OCI-LY3 (cell line): ENCODE measurements around the gene SEZ6L.

Experiments
- H2AFZ ChIP-seq: fragments of 200-600, 300-600 bp; shearing (Covaris generic); 2 replicates; pipeline ENCODE4 v1.6.0; 2014; ENCODE audit warnings: antibody characterized with exemption, low read depth, low read length
- H3K27ac ChIP-seq: fragments of 200-600, 300-600 bp; sonication (generic); 2 replicates; pipeline ENCODE4 v1.5.1; 2014; ENCODE audit warnings: mild to moderate bottlenecking, low read length, moderate library complexity, mixed read lengths
- H3K27me3 ChIP-seq: fragments of 200-600, 300-600 bp; sonication (generic); 2 replicates; pipeline ENCODE4 v1.6.1; 2014; ENCODE audit warnings: low read depth, low read length, mixed read lengths
- H3K36me3 ChIP-seq: fragments of 200-600, 300-600 bp; sonication (generic); replicated peaks from 2 replicates; pipeline ENCODE3; 2014; ENCODE audit warnings: low read depth, low read length, mixed read lengths
- H3K4me1 ChIP-seq: fragments of 300-600, 200-600 bp; sonication (generic); 2 replicates; pipeline ENCODE4 v1.6.1; 2014; ENCODE audit warnings: low read length, mixed read lengths
- H3K4me2 ChIP-seq: fragments of 200-600, 300-600 bp; sonication (generic); 2 replicates; pipeline ENCODE4 v1.6.1; 2014; ENCODE audit warnings: low read length, mixed read lengths
- H3K4me3 ChIP-seq: fragments of 300-600, 200-600 bp; sonication (generic); 2 replicates; pipeline ENCODE4 v1.5.1; 2014; ENCODE audit warnings: antibody characterized with exemption, mild to moderate bottlenecking, low read length, moderate library complexity
- H3K79me2 ChIP-seq: fragments of 300-600, 200-600 bp; shearing (Covaris generic); 2 replicates; pipeline ENCODE4 v1.6.1; 2014; ENCODE audit warnings: mild to moderate bottlenecking, low read length, mixed read lengths
- H3K9ac ChIP-seq: fragments of 300-600, 200-600 bp; shearing (Covaris generic); 2 replicates; pipeline ENCODE4 v1.6.0; 2014; ENCODE audit warnings: mild to moderate bottlenecking, low read length, moderate library complexity
- H3K9me3 ChIP-seq: fragments of 200-600, 300-600 bp; shearing (Covaris generic); 2 replicates; pipeline ENCODE4 v1.6.1; 2014; ENCODE audit warnings: low read length, mixed read lengths; ENCODE audit not compliant: insufficient read depth
- H4K20me1 ChIP-seq: fragments of 200-600, 300-600 bp; sonication (generic); 2 replicates; pipeline ENCODE4 v1.6.1; 2016; ENCODE audit warnings: low read length, mixed read lengths; ENCODE audit not compliant: insufficient read depth
- EZH2phosphoT487 ChIP-seq: fragments of 200-600 bp; shearing (Covaris generic); IDR thresholded peaks from 2 replicates; pipeline ENCODE4 v1.6.1; 2018; ENCODE audit warnings: antibody characterized with exemption, mixed run types, low read depth
- TF ChIP-seq, protein P1 (sequence below): fragments of 200-600, 300-600 bp; sonication (generic); IDR thresholded peaks from 2 replicates; pipeline ENCODE4 v1.5.1; 2014; ENCODE audit warnings: antibody characterized with exemption, low read length, low read depth

SEZ6L gene

DNA sequence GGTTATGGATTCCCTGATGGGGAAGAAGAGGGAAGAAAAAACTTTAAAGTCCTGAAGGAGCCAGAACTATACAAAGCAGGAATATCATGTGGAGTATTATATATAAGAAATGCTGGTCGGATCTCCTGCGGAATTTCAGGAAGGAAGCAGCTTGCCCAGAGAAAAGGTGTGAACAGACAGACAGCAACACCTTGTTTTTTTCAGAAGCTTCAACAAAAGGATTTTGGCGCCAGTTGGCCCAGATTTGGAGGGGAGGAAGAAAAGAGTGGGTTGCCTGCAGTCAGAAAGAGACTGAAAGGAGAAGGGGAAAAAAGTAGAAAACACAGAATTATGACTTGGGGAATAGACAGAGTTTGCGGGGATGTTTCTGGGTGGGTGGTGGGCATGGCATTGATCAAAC, 45.2 kb downstream of the SEZ6L start:
- no peaks in the 10 kb centered on the region for H3K79me2 ChIP-seq
- no peak overlapping the region for H2AFZ ChIP-seq
- TF ChIP-seq EZH2phosphoT487: no peak
- TF ChIP-seq, protein P1, sequence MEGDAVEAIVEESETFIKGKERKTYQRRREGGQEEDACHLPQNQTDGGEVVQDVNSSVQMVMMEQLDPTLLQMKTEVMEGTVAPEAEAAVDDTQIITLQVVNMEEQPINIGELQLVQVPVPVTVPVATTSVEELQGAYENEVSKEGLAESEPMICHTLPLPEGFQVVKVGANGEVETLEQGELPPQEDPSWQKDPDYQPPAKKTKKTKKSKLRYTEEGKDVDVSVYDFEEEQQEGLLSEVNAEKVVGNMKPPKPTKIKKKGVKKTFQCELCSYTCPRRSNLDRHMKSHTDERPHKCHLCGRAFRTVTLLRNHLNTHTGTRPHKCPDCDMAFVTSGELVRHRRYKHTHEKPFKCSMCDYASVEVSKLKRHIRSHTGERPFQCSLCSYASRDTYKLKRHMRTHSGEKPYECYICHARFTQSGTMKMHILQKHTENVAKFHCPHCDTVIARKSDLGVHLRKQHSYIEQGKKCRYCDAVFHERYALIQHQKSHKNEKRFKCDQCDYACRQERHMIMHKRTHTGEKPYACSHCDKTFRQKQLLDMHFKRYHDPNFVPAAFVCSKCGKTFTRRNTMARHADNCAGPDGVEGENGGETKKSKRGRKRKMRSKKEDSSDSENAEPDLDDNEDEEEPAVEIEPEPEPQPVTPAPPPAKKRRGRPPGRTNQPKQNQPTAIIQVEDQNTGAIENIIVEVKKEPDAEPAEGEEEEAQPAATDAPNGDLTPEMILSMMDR: no peak

DNA sequence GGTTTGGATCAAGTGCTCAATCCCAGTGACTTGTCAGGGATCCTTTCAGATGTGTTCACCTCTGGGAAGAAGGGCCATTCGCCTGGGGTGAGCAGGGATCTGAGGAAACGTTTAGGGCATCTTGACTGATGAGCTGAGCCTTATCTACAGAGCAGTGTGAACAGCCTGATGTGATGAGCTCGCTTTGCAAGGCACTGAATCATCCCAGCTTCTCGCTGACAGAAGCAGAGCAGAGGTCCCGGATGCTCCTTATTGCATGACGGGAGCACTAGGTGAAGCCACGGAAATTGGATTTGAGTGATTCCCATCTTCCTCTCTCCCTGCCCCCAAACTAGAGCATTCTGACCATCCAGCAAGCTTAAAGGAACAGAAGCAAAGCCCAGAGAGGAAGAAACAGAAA, 46.5 kb downstream of the SEZ6L start:
- H4K20me1 ChIP-seq: no peaks in the 10 kb centered on the region
- H3K9ac ChIP-seq: no peak overlapping the region
- H3K27me3 ChIP-seq: peaks cover 53% of the 10 kb centered on the region
- H3K79me2 ChIP-seq: no peaks in the 10 kb centered on the region
- H3K4me1 ChIP-seq: no peaks in the 10 kb centered on the region
- H2AFZ ChIP-seq: no peak overlapping the region
- no peak overlapping the region for H3K4me2 ChIP-seq
- no peak for TF ChIP-seq EZH2phosphoT487
- TF ChIP-seq, protein P1: no peak
- no peak overlapping the region for H3K27ac ChIP-seq
- H3K36me3 ChIP-seq: no peaks in the 10 kb centered on the region
- H3K4me3 ChIP-seq: no peak overlapping the region
- H3K9me3 ChIP-seq: no peaks in the 10 kb centered on the region

More for the DNA sequence above, 45.2 kb downstream of the SEZ6L start:
- Histone ChIP-seq H3K4me2 (no peak overlapping the region), H3K4me1 (no peaks in the 10 kb centered on the region), H3K9ac (no peak overlapping the region), H3K36me3 (no peaks in the 10 kb centered on the region), H3K4me3 (no peak overlapping the region), H3K27ac (no peak overlapping the region), H3K9me3 (no peaks in the 10 kb centered on the region), H3K27me3 (peaks cover 56% of the 10 kb centered on the region), H4K20me1 (no peaks in the 10 kb centered on the region)

DNA sequence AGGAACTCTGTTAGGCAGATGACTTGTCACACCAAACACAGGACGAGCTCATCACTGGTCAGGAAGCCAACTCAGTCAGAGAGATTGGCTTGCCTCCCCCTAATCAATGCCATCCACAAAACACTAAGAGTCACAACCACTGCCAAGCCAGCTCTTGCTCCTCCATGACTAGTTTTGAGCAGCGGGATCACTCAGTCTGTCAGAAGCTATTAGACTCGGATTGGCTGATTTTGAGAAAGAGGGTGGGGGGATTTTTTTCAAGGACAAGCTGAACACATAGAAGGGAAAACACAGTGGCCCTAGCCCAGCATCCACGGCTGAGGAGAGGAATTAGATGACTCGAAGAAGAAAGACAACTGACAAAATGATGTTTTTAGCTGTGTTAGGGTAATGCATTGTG, 55.9 kb downstream of the SEZ6L start:
- Histone ChIP-seq H4K20me1 (no peaks in the 10 kb centered on the region), H3K79me2 (no peaks in the 10 kb centered on the region), H3K9ac (no peak overlapping the region), H3K9me3 (no peaks in the 10 kb centered on the region), H3K4me2 (no peak overlapping the region), H3K4me3 (no peak overlapping the region), H3K36me3 (no peaks in the 10 kb centered on the region), H3K4me1 (no peaks in the 10 kb centered on the region), H3K27ac (no peak overlapping the region), H2AFZ (no peak overlapping the region), H3K27me3 (peaks cover 54% of the 10 kb centered on the region)
- TF ChIP-seq, protein P1: no peak
- TF ChIP-seq EZH2phosphoT487: no peak

DNA sequence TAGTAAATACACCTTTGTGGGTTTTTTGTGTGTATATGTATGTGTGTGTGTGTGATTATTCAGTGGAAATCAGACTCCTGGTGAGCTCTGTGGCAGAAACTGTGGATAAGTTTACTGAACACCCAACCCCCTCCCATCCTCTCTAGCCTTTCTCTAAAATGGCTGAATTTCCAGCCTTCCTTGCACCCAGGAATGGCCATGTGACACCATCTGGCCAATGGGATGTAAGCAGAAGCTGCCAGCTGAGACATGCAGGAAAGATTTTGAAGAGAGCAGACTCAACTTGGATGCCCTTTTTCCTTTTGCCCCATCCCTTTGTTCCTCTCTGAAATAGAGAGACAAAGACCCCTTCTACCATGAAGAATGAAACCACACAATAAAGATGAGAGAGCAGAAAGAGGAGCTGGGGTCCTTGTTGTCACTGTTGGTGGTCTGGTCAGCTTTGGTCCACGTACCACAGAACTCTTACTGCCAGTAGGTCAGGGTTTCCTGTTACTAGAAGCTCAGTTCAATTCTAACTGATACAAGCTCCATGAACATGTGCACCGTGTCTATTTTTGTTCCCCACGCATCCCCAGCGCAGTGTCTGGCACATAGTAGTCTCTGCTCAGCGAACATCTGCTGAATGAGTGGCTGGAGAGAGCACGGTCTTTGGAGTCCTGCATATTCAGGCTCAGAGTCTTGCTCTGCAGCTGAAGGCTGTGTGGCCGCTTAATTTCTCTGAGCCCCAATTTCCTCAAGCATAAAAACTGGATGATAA, 57.5 kb downstream of the SEZ6L start:
- Histone ChIP-seq H3K4me3 (no peak overlapping the region), H3K9ac (no peak overlapping the region), H3K36me3 (no peaks in the 10 kb centered on the region), H3K27ac (no peak overlapping the region), H2AFZ (no peak overlapping the region), H3K79me2 (no peaks in the 10 kb centered on the region), H3K9me3 (no peaks in the 10 kb centered on the region), H3K27me3 (peaks cover 63% of the 10 kb centered on the region), H3K4me2 (no peak overlapping the region), H3K4me1 (no peaks in the 10 kb centered on the region), H4K20me1 (no peaks in the 10 kb centered on the region)
- TF ChIP-seq, protein P1: no peak
- TF ChIP-seq EZH2phosphoT487: no peak
